ENCODE data around the gene KCNJ11.

The KCNJ11 gene

DNA sequence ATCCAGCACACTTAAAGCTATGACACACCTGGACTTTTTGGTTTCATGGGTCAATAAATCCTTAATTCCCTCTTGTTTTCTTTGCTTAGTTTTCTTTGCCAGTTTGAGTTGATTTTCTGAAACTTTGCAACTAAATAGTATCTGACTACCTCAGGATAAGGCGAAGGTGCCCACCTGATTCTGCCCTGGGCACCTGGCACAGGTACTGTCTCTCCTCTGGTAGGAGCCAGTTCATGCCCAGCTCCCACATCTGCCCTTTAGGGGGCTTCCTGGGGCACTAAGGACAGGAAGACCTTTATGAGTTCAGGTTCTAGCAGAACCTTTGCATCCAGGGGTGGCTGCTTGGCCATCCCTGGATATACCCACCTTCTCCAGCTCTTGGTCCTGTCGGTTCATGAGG is 19.6 kb upstream of the KCNJ11 start:
- no peak for DNase-seq

DNA sequence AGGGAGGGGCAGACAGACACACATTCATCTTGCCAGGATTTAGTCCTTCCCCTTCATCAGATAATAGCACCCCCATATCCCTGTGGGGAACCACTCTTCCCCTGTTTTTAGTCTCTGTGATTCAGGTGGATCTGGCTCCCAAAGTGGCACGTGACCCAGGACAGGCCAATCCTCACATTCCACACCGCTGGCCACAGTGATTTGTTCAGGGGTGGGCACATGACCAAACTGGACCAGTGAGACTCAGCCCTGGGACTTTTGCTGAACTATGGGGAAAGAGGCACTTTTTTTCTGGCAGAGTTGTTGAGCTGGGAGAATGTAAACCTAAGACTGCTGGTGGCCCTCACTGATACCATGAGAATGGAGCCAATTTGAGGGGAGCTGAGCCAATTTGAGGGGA is 19.1 kb upstream of the KCNJ11 start:
- no peak for DNase-seq

DNA sequence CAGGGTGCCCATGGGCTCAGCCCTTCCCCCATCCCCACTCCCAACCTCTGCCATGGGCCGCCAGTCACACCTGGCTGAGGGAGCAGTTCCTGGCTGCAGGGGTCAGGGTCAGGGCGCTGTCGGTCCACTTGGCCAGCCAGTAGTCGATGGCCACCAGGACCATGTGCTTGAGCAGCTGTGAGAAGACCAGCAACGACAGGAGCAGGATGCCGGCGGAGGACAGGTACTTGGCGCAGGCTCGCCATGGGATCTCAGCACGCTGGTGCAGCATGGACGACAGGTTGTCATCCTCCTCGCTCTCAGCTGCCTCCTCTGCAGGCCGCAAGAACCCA is 18.3 kb upstream of the KCNJ11 start:
- DNase-seq, result no peak

DNA sequence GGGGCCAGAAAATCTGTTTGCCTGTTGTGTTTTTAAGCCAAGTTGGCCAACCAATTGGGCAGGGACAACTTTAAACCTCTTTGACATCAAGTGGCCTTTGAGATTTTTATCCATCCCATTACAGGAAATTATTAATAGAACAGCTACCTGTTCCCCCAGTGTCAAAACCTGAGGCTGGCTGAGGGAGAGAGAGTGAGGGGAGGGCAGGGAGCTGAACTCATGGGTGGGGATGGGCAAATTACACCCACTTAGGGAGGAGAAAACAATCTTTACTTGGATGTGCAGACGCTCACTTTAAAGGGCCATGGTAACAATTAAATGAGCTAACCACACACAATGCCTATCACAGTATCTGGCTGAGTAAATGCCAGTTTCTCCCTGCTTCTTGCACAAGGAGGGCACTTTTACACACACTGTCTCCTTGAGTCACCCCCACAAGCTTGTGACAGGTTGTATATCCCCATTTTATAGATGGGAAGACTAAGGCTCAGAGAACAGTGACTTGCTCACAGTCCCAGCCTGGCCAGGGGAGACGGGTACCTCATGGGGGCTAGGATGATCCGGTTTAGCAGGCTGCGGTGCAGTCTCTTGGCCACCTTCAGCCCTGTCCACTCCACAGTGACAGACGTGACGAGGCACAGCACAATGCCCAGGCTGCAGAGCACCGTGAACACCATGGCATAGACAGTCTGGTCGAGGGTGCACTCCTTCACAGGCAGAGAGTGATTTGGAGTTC is 17.8 kb upstream of the KCNJ11 start:
- DNase-seq, result no peak

GRCh38 chr11:17405232-17406005 is 17.0 kb upstream of the KCNJ11 start:
- DNase-seq, result no peak

DNA sequence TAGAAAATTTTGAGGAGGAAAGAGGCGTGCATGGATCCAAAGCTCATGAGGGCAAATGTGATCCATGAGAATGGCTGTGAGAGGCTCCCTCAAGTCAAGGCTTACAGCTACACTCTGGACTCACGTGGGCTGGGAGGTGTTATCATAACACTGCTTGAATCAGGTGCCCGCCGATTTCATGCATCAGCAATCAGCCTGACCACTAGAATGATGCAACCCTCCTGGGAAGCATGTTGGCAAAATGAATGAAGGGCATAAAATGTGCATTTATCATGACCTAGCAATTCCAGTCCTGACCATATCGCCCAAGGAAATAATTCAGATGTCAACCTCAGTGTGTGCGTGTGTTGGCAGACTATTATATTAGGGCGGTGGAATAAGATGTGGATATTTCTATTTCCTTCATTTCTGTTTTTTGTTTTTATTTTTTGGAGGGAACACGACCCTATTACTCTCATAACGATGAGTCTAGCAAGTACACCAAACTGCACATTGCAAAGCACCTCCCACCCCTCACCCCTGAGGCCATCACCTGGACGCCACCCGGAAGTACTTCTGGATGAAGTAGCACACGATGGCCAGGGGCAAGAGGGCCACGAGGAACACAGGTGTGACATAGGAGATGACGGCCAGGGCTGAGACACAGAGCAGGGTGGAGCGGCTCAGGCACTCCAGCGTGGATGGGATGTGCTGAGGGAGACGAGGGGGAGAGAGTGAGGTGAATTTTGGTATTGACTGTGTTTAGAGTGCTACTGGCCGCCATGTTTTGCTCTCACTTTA is 15.7 kb upstream of the KCNJ11 start:
- DNase-seq, result no peak

- no peak for DNase-seq
Observed at GRCh38 chr11:17402486-17402885, 14.0 kb upstream of the KCNJ11 start.

- no peak for DNase-seq
Observed at GRCh38 chr11:17401841-17402240, 13.4 kb upstream of the KCNJ11 start.

GRCh38 chr11:17401316-17401715 is 12.9 kb upstream of the KCNJ11 start:
- no peak for DNase-seq

DNA sequence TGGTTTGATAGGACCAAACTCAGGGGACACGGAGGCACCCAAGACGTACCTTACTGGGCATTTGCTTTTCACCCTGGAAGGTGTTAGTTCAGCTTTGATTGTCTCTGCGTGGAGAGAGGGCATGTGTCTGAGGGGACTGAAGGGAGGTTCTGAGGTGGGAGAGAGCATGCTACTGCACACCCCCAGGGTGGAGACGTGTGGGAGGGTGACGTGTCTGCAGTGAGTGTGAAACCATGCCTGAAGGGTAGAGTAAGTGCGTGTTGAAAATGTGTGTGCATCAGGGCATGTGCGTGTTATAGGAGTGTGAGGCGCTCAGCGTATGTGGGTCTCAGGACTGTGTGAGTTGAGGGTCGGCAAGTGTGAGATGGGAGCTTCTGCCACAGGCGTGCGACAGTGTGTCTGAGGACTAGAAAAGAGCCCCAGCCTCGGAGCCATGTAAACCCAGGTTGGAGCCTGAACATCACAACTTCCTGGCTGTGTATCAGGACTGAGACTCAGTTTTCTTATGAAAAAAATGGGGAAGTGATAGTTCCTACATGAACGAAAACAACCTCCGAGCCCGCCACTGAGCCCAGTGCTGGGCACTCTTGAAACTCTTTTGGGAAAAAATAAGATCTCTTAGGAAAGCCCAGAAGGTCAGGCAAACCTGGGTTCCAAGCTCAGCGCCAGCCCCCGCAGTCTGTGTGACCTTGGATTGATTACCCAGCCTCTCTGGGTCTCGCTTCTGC is 11.8 kb upstream of the KCNJ11 start:
- no peak for DNase-seq

DNA sequence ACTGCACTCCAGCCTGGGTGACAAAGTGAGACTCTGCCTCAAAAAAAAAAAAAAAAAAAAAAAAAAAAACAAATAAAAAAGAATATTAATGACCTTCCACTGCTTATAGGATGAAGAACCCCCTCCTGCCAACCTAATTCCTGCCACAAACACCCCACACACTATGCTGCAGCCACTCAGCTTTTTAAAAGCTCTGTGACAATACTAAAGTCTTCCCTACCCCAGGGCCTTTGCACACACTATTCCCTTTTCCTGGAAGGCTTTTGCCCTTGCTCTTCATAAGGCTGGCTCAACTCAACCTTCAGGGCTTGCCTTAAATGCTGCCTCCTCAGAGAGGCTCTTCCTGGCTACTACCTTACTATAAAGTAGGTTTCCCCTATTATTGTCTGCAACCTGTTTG is 10.8 kb upstream of the KCNJ11 start:
- no peak for DNase-seq

DNA sequence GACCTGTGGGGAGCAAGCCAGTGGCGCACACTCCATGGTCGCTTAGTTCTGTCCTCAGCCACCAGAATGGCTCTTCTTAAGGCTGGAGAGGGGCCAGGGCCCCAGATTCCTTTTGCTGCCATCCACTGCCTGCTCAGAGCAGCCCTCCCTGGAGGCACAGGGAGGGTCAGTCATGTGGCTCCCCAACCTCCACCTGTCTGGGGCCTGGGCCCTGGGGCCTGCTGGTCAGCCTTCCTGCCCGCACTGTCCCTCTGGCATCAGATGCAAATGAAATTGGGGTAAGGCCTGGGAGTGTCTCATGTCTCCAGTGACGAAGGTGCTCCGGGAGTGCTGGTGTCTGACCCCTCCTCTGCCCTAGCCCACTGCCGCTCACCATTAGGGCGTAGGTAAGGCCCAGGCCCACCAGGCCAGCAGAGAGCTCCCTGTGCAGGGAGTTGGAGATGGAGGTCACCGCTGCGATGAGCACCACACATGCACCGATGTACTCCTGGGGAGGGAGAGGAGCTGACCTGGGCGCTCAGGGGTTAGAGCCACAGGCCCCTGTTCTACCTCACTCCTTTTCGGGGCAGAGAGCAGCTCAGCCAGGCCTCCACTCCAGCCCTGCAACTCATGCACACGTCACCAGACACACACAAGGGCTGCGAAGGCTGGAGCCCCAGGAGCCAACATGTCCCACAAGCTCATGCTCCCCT is 9.0 kb upstream of the KCNJ11 start:
- DNase-seq, result no peak

DNA sequence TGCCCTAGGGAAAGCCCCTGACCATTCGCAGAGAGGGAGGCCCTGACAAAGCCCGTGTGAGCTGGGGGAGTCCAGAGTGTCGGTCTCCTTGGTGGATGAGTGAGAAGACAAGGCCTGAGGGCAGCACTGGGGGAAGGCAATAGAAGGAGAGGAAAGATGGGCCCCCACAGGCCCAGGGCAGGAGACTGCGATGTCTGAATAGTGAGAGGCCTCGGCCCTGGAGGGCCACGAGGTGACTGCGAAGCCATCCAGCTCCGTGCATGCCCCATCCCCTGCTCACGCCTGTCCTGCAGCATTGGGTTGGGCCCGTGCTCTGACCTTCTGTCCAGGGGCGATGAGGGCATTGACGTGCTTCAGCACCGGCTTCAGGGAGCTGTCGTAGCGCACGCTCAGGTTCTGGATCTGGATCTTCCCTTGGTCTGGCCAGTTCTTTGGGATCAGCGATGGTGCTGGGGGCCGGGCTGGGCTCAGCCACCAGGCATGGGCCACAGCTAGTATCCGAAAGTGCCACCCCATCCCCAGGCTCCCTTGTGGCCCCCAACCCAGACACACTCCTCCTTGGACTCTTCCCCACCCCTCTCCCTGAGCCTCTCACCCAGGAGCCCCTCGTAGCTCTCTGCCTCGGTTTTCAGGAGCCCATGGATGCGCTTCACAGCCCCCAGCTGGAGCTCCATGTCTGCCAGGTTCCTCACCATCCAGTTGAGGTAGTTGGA is 8.3 kb upstream of the KCNJ11 start:
- DNase-seq, result no peak

GRCh38 chr11:17395978-17396377 is 7.5 kb upstream of the KCNJ11 start:
- no peak for DNase-seq

DNA sequence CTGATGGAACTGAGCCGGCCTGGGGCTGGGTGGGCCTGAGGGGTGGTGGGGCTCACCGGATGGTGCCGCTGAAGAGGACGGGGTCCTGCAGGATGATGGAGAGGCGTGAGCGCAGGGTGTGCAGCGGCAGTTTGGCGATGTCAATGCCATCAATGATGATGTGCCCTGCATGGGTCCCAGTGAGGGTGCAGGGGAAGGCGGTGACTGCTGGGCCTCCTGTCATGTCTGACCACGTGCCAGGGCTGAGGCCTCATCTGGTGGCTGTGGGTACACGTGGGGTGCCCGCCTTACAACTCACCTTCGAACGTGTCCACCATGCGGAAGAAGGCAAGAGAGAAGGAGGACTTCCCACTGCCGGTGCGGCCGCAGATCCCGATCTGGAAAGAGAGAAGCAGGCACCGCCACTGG is 7.1 kb upstream of the KCNJ11 start:
- DNase-seq, result no peak

GRCh38 chr11:17394743-17395390 is 6.4 kb upstream of the KCNJ11 start:
- no peak for DNase-seq

DNA sequence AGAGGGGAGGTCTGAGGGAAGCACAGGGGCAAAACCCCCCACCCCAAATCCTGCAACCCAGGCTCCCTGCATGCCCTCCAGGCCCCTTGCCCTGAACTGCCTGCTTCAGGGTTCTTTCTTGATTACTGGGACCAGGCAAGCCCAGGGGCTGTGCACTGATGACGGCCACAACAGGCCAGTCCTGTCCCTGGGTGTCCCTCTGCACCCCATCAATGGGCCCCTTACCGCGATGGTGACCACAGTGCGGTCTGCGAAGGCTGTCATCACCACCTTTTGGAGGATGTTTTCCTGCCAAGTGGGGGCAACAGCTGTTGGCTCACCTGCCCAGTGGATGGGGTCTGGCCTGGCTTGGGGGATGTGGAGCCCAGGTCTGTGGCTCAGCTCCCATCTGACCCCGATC is 5.0 kb upstream of the KCNJ11 start:
- no peak for DNase-seq

DNA sequence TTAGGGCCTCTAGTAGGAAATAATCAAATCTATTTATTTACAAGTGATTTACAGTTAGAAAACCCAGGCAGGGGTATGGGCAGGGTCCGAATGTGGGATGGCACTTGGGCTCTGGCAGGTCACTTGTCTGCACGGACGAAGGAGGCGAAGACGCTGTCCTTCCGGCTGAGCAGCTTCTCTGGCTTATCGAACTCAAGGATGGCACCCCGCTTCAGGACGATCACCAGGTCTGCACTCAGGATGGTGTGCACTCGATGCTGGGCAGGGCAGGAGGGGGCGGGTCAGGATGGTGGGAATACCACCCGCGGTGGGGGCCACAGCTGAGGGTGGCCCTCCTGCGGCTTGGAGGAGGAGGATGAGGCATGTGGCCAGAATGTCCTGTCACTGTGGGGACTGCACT is 4.4 kb upstream of the KCNJ11 start:
- no peak for DNase-seq

GRCh38 chr11:17391493-17392355 is 3.3 kb upstream of the KCNJ11 start:
- DNase-seq, result no peak

DNA sequence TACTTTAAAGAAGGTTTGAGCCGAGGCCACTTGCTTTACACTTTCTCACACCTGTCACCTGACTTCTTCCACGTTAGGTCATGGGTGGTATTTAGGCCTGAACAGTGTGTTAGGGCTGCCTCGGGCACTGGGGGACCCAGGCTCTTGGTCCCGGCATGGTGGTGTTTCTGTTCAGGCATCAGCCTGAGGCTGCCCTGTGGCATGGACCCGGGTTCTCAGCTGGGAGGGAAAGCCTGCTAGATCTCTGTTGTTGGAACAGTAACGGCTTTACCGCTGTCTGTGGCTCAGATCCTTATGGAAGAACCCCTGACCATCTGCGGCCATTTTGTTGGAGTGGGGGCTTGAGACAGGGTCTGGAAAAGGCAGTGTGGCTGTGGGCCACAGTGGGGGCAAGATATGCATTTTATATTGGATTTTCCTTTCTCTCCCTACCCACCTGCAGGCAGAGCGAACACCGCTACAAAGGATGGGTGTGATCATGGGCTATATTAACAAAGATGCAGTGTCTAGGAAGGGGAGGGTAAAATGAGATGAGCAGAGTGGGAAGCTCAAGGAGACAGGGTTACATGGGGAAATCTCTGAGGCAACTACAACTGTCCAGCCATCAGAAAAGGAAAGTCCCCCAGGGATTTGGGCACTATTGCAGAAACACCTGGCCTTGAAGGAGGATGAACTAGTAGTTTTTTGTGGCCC is 1.6 kb upstream of the KCNJ11 start:
- no peak for DNase-seq
